HG03432 (cell line): ENCODE measurements around the gene STK32B.
"Not testable (repeated sequence)": the region's sequence is repeated elsewhere in the genome, so short reads cannot be mapped to it uniquely, and the experiment has no call there.

ENCODE experiments used
- ATAC-seq: cut with Tn5 transposase; IDR thresholded peaks from one replicate; pipeline ENCODE4 v1.9.1; 2021; ENCODE audit warnings: mild to moderate bottlenecking, moderate library complexity; ENCODE audit not compliant: unreplicated experiment

Gene STK32B

DNA sequence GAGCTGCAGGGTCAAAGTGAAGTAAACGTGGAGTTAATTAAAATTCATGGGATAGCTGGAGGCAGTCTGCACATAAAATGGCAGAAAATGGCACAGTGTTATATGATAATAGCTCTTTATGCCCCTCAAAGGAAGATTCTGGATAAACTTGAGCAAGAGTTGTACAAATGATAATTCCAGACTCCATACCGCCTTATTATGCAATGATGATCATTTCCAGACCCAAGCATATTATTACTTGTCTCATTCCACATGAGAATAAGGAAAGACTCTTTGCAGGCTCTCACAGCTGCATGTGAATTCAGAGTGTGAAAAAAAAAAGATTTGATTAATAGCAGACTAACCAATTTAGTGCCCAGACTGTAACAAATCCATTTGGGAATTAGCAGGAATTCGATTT is 105.4 kb downstream of the STK32B start:
- no peak for ATAC-seq

GRCh38 chr4:5157791-5158770 is 106.8 kb downstream of the STK32B start:
- ATAC-seq: no peak

DNA sequence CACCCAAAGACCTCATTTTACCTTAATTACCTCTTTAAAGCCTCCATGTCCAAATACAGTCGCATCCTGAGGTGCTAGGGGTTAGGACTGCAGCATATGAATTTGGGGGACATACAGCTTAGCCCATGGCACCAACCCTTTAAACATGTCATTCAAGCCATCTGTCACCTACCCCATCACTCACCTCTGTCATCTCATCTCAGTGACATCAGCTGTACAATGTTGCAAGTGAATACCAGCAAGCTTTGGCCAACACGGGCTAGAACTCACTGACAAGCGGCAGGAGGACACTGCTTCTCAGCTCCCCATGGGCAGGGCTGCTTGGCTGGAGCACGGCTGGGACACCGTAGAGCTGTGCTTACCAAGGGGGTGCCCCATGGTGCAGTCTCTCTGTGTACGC is 107.5 kb downstream of the STK32B start:
- no peak for ATAC-seq

- no peak for ATAC-seq
Observed at GRCh38 chr4:5160668-5161067, 109.4 kb downstream of the STK32B start.

GRCh38 chr4:5162909-5163508 is 111.7 kb downstream of the STK32B start:
- no peak for ATAC-seq

- ATAC-seq: no peak
Observed at GRCh38 chr4:5164221-5164912, 113.1 kb downstream of the STK32B start.

GRCh38 chr4:5165420-5166369 is 114.4 kb downstream of the STK32B start:
- no peak for ATAC-seq

DNA sequence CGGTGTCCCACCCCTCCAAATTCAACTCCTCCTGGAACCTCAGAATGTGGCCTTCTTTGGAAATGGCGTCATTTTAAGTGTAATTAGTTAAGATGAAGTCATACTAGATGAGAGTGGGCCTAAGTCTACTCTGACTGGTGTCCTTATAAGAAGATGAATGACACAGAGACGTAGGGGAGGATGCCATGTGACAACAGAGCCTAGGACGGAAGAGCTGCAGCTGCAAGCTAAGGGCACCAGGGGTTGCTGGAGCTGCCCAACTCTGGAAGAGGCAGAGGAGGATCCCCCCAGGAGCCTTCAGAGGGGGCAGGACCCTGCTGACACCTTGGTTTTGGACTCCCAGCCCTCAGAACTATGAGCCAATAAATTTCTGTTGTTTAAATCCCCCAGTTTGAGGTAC is 115.1 kb downstream of the STK32B start:
- no peak for ATAC-seq

- no peak for ATAC-seq
Observed at GRCh38 chr4:5168891-5169290, 117.6 kb downstream of the STK32B start.

- ATAC-seq: not testable (repeated sequence)
Observed at GRCh38 chr4:5175836-5176235, 124.6 kb downstream of the STK32B start.

GRCh38 chr4:5184606-5185005 is 133.3 kb downstream of the STK32B start:
- ATAC-seq: no peak

DNA sequence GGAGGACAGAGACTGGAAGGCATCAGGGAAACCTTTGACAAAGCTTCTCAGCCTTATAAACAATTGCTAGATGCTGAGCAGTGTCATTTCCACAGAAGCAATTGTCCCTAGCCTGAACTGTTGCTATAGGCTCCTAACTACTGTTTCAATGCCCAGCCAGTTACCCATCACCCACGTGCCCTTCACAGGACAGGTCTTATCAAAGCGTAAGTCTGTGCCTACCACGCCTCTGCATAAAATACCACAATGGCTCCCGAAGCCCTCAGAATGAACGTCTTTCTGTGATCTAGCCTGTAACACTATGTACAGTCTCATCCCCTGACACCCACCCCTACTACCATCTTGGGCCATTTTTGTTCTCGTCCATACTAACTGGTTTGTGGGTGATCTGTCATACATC is 134.3 kb downstream of the STK32B start:
- ATAC-seq: no peak

- ATAC-seq: no peak
Observed at GRCh38 chr4:5186271-5187064, 135.2 kb downstream of the STK32B start.

DNA sequence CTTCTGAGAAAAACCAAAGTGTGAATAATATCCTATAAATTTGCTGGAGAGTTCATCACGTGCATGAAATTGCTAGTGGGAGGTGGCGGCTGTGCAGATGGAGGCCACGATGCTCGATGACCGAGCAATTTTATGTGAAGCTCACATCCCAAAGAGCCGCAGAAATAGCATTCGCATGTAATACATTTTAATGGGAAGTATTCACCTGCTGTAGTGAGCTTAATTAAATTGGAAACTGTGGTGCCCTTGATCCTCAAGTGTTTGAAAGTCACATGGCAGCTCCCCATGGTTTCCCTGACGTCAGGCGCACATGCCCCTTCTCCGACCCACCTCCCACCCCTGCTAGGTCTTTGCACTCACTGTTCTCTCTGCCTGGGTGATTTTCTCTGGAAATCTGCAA is 136.8 kb downstream of the STK32B start:
- no peak for ATAC-seq

DNA sequence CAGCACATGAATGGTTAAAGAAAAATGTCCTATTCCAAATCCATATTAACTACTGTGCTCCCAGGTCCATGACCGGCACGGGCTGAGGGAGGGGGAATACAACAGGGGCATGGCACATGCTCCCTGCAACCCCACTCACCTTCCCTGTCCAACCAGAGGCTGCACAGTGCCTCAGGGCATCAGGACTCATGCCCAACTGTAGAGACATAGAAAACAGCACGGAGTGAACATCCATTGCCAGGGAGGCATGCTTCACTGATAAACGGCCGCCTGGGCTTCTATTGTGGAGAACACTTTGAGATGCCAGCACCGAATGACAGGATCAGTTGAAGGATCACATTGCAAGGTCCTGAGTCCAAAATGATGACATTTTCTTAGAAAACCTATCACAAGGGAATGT is 140.6 kb downstream of the STK32B start:
- no peak for ATAC-seq

- ATAC-seq: no peak
Observed at GRCh38 chr4:5192271-5192670, 141.0 kb downstream of the STK32B start.

GRCh38 chr4:5192678-5193077 is 141.4 kb downstream of the STK32B start:
- no peak for ATAC-seq

GRCh38 chr4:5198656-5199541 is 147.6 kb downstream of the STK32B start:
- ATAC-seq: no peak

- ATAC-seq: no peak
Observed at GRCh38 chr4:5199912-5200311, 148.6 kb downstream of the STK32B start.
